ENCODE measurements around the gene TMF1. TPM values are rescaled to one million over a fixed set of nuclear protein-coding genes. Genes with fewer than 3 reads are reported as not detected.

TMF1 gene
- 13.2 and 15.6 TPM in 2 replicates for total RNA-seq

- DNase-seq (ENCODE audit: low read depth) = peak; percentile 96
- H3K4me3 ChIP-seq (ENCODE audit: low read depth, low read length) = peak within 1 kb of the TSS; percentile 85
- TF ChIP-seq CTCF (conservative IDR thresholded peaks at IDR 0.05; ENCODE audit: low read depth, low read length) = no peak
Measured at GRCh38 chr3:69051756-69052471, at the start of gene TMF1. Gene TMF1 (minus strand): TSS chr3:69052333. CDS start chr3:69052086, 247 bp downstream.

GRCh38 chr3:69099576-69099975 lies 47.4 kb upstream of the TMF1 start:
- no peak for DNase-seq (ENCODE audit: low read depth)
- TF ChIP-seq CTCF (conservative IDR thresholded peaks at IDR 0.05; ENCODE audit: low read depth, low read length) = no peak
- H3K4me3 ChIP-seq (ENCODE audit: low read depth, low read length) = no peak overlapping the region

- TF ChIP-seq CTCF (conservative IDR thresholded peaks at IDR 0.05; ENCODE audit: low read depth, low read length) = no peak
- no peak overlapping the region for H3K4me3 ChIP-seq (ENCODE audit: low read depth, low read length)
- DNase-seq (ENCODE audit: low read depth) = no peak
Measured at GRCh38 chr3:69097407-69098086, 45.4 kb upstream of the TMF1 start.

GRCh38 chr3:69096299-69096698 lies 44.2 kb upstream of the TMF1 start:
- no peak for DNase-seq (ENCODE audit: low read depth)
- no peak overlapping the region for H3K4me3 ChIP-seq (ENCODE audit: low read depth, low read length)
- no peak for TF ChIP-seq CTCF (conservative IDR thresholded peaks at IDR 0.05; ENCODE audit: low read depth, low read length)

GRCh38 chr3:69095636-69096035 lies 43.5 kb upstream of the TMF1 start:
- DNase-seq (ENCODE audit: low read depth) = no peak
- no peak overlapping the region for H3K4me3 ChIP-seq (ENCODE audit: low read depth, low read length)
- no peak for TF ChIP-seq CTCF (conservative IDR thresholded peaks at IDR 0.05; ENCODE audit: low read depth, low read length)

- no peak for DNase-seq (ENCODE audit: low read depth)
- H3K4me3 ChIP-seq (ENCODE audit: low read depth, low read length) = no peak overlapping the region
- no peak for TF ChIP-seq CTCF (conservative IDR thresholded peaks at IDR 0.05; ENCODE audit: low read depth, low read length)
Measured at GRCh38 chr3:69094467-69095205, 42.5 kb upstream of the TMF1 start.

All from epithelial cell of proximal tubule (primary cell).